OCI-LY1 (cell line): ENCODE results near the gene CLEC20A.

Experiments
- CTCF ChIP-seq: fragments of 200-600 bp; sonication (generic), shearing (Covaris generic); IDR thresholded peaks from 2 replicates; pipeline ENCODE4 v1.5.1; 2017; ENCODE audit warnings: mild to moderate bottlenecking, antibody characterized with exemption, low read length, moderate library complexity, mixed read lengths
- EZH2 ChIP-seq: fragments of 200-600 bp; sonication (generic), shearing (Covaris generic); IDR thresholded peaks from 2 replicates; pipeline ENCODE4 v1.8.0; 2017; ENCODE audit warnings: borderline replicate concordance, mixed run types, mild to moderate bottlenecking, antibody characterized with exemption, low read length, moderate library complexity, mixed read lengths

DNA sequence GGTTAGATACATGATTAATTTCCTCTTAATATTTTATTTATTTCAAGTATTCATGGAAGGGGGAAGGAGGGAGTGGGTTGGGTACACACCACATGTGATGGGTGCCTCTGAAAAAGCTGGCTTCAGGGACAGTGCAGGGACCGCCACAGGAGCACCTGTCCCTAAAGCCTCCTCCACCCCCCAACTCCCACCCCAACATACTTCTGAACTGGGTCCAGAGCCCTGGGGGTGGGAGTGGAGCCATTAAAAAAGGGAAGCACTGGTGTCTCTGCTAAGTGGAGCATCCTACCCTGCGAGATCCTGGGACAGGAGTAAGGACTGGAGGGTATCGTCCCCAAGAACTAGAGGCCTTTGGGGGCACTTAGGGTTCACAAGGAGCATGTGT is 5.6 kb upstream of the CLEC20A start:
- TF ChIP-seq CTCF = no peak
- no peak for TF ChIP-seq EZH2
